Activated B cell treated with CpG ODN at 0.5 μM for 24 hours (primary cell): ENCODE measurements around the gene ARMH3. TPM values are rescaled to one million over a fixed set of nuclear protein-coding genes. Genes with fewer than 3 reads are reported as not detected.
"Not testable (repeated sequence)": the region's sequence is repeated elsewhere in the genome, so short reads cannot be mapped to it uniquely, and the experiment has no call there.

Experiments used
- ATAC-seq: fragments of 200-7000 bp; cut with Tn5 transposase; one replicate; pipeline ENCODE4 v1.10.0; 2021; ENCODE audit warnings: low read depth, mild to moderate bottlenecking, moderate library complexity
- CTCF ChIA-PET: fragments of 350-600 bp; sonication (Branson Sonifier 250); formaldehyde crosslinking; loops from one replicate; lab custom pipeline; 2021; ENCODE audit warnings: antibody characterized with exemption; lab: Charles Lee
- POLR2A ChIA-PET: fragments of 350-600 bp; sonication (Branson Sonifier 250); formaldehyde crosslinking; loops from one replicate; lab custom pipeline; 2021; ENCODE audit warnings: antibody characterized with exemption; lab: Charles Lee
- DNase-seq: peaks from one replicate; pipeline ENCODE4 v3.0.0; 2022
- H3K27ac Mint-ChIP-seq: one replicate; pipeline ENCODE4 v1.8.0; 2020; ENCODE audit warnings: mixed read lengths
- H3K27me3 Mint-ChIP-seq: one replicate; pipeline ENCODE4 v1.8.0; 2021; ENCODE audit warnings: mixed read lengths
- H3K36me3 Mint-ChIP-seq: one replicate; pipeline ENCODE4 v1.8.0; 2021; ENCODE audit warnings: low read depth, mixed read lengths
- H3K4me1 Mint-ChIP-seq: one replicate; pipeline ENCODE4 v1.8.0; 2021; ENCODE audit warnings: mixed read lengths
- H3K4me3 Mint-ChIP-seq: one replicate; pipeline ENCODE4 v1.8.0; 2020; ENCODE audit warnings: mild to moderate bottlenecking, mixed read lengths
- H3K9me3 Mint-ChIP-seq: one replicate; pipeline ENCODE4 v1.8.0; 2020; ENCODE audit warnings: mixed read lengths
- intact Hi-C: fragments of 100-400 bp; cut with micrococcal nuclease; formaldehyde crosslinking; loops from one replicate; pipeline ENCODE4 v1.15.1; 2024
- total RNA-seq: library from RNA; stranded (reverse); gene quantifications from 2 replicates; pipeline ENCODE4 v1.2.3, GENCODE V29; 2022
- TF ChIP-seq, protein P1 (sequence below): fragments of 200-600 bp; IDR thresholded peaks from one replicate; pipeline ENCODE4 v1.8.0; 2022; ENCODE audit warnings: antibody characterized with exemption, mild to moderate bottlenecking

ARMH3 gene
- total RNA-seq, 1 donor from 2014 or later, result 35.4 TPM

DNA sequence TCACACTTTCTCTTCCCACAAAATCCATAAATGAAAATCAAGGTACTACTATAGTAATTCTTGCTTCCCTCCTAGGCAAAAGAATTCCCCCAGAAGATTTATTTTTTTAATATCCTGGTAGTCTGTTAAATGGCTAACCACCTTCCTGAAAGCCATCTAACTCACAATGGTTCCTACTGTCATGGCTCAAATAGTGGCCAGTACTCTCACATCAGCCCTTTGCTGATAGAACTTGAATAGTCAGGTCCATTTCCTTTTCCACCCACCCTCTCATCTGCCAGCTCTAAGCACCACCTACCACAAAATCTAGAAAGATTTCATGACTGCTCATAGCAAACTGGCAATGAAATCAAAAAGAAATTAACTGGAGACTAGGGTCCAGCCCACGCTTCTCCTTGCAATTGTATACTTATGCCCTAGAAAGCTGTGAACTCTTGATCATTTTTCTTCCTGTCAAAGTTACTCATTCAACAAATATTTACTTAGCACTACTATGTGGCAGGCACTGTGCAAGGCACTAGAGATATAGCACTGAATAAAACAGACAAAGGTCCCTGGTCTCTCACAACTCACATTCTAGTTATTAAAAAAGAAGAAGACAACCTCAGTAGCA lies 60.4 kb downstream of the ARMH3 start:
- Mint-ChIP-seq H3K27me3 (no peaks in the 10 kb centered on the region), H3K4me3 (no peak overlapping the region), H3K27ac (peak overlapping the region; percentile 3), H3K9me3 (no peaks in the 10 kb centered on the region), H3K4me1 (peaks cover 56% of the 10 kb centered on the region), H3K36me3 (peaks cover 70% of the 10 kb centered on the region)
- DNase-seq (no peak), ATAC-seq (no peak)
- intact Hi-C loops, result no loop called here
- TF ChIP-seq, protein P1, sequence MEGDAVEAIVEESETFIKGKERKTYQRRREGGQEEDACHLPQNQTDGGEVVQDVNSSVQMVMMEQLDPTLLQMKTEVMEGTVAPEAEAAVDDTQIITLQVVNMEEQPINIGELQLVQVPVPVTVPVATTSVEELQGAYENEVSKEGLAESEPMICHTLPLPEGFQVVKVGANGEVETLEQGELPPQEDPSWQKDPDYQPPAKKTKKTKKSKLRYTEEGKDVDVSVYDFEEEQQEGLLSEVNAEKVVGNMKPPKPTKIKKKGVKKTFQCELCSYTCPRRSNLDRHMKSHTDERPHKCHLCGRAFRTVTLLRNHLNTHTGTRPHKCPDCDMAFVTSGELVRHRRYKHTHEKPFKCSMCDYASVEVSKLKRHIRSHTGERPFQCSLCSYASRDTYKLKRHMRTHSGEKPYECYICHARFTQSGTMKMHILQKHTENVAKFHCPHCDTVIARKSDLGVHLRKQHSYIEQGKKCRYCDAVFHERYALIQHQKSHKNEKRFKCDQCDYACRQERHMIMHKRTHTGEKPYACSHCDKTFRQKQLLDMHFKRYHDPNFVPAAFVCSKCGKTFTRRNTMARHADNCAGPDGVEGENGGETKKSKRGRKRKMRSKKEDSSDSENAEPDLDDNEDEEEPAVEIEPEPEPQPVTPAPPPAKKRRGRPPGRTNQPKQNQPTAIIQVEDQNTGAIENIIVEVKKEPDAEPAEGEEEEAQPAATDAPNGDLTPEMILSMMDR, result no peak
- CTCF ChIA-PET, result interaction anchor here (0.9 to 1.1 kb wide), 3 partner anchors 14 to 156 kb away, joined by 3 to 9 read pairs (median 4); no protein-coding TSS in a partner anchor
- POLR2A ChIA-PET, result interaction anchor here (0.6 to 2.5 kb wide), 4 partner anchors 9 to 154 kb away, joined by 3 to 14 read pairs (median 4); no protein-coding TSS in a partner anchor

DNA sequence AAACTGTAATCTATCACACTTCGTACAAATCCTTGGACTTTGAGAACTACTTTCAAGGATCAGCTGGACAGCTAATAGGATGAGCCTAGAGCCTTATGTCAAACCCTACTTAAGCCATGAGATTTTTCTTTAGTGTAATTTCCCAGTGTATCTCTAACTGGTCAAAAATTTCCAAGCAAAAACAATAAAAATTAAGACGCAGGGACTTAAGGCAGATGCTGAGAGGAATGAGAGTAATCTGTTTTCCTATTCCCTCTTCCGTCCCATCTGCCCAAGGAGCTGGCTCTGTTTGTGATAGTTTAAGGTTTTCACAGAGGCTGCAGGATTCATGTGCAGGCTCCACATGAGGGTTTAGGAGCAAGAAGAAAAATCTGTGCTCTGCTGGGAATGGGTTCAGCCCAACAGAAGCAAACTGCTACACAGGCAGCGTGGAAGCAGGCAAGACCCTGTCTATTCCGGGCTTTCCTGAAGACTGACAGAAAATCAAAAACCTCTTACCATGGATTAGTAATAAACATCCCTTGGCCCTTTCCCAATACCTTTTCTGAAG lies 62.2 kb downstream of the ARMH3 start:
- peaks cover 84% of the 10 kb centered on the region for H3K36me3 Mint-ChIP-seq
- peaks cover 43% of the 10 kb centered on the region for H3K4me1 Mint-ChIP-seq
- no peaks in the 10 kb centered on the region for H3K27me3 Mint-ChIP-seq
- TF ChIP-seq, protein P1, result no peak
- ATAC-seq (no peak), DNase-seq (no peak)
- H3K9me3 Mint-ChIP-seq, result no peaks in the 10 kb centered on the region
- intact Hi-C loops, result no loop called here
- no peak overlapping the region for H3K4me3 Mint-ChIP-seq
- ChIA-PET POLR2A (interaction anchor here (0.9 kb wide), 1 partner anchor 25 kb away, joined by 3 read pairs; no protein-coding TSS in a partner anchor), CTCF (interaction anchor here (0.9 to 1.5 kb wide), 5 partner anchors 13 to 104 kb away, joined by 3 to 4 read pairs (median 4); no protein-coding TSS in a partner anchor)
- no peak overlapping the region for H3K27ac Mint-ChIP-seq

DNA sequence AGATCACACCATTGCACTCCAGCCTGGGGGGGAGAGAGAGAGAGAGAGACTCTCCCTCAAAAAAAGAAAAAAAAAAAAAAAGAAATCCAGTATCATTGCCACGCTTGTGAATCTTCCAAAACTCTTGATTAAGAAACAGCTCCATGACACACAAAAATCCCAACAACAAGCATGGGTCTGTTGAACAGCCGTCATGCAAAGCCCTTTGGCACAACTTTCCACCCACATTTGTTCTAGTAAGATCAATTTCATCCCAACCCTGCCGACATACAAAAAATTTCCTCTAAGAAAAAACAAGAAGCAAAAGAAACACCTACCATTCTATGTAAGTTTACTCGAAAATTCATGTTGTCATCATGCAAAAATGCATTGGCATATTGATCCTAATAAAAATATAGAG lies 62.8 kb downstream of the ARMH3 start:
- no peak overlapping the region for H3K4me3 Mint-ChIP-seq
- no peaks in the 10 kb centered on the region for H3K27me3 Mint-ChIP-seq
- H3K4me1 Mint-ChIP-seq, result peaks cover 38% of the 10 kb centered on the region
- ChIA-PET POLR2A (no interaction called here), CTCF (interaction anchor here (0.9 to 1.5 kb wide), 5 partner anchors 13 to 103 kb away, joined by 3 to 4 read pairs (median 4); no protein-coding TSS in a partner anchor)
- intact Hi-C loops, result no loop called here
- TF ChIP-seq, protein P1, result no peak
- ATAC-seq (no peak), DNase-seq (no peak)
- H3K36me3 Mint-ChIP-seq, result peaks cover 79% of the 10 kb centered on the region
- no peaks in the 10 kb centered on the region for H3K9me3 Mint-ChIP-seq
- no peak overlapping the region for H3K27ac Mint-ChIP-seq

GRCh38 chr10:101987136-101987535 lies 68.8 kb downstream of the ARMH3 start:
- peak overlapping the region; percentile 90 for H3K27ac Mint-ChIP-seq
- intact Hi-C loops, result loop anchor here (2.0 kb wide), 1 partner anchor 18 kb away; no protein-coding TSS in a partner anchor
- no peak for DNase-seq
- CTCF ChIA-PET, result interaction anchor here (1.0 kb wide), 1 partner anchor 21 kb away, joined by 3 read pairs; no protein-coding TSS in a partner anchor
- no peaks in the 10 kb centered on the region for H3K9me3 Mint-ChIP-seq
- H3K4me3 Mint-ChIP-seq, result no peak overlapping the region
- ATAC-seq, result no peak
- peaks cover 69% of the 10 kb centered on the region for H3K36me3 Mint-ChIP-seq
- peaks cover 23% of the 10 kb centered on the region for H3K4me1 Mint-ChIP-seq
- TF ChIP-seq, protein P1, result no peak
- POLR2A ChIA-PET, result interaction anchor here (1.0 to 1.9 kb wide), 5 partner anchors 10 to 18 kb away, joined by 3 to 14 read pairs (median 3); no protein-coding TSS in a partner anchor
- no peaks in the 10 kb centered on the region for H3K27me3 Mint-ChIP-seq

DNA sequence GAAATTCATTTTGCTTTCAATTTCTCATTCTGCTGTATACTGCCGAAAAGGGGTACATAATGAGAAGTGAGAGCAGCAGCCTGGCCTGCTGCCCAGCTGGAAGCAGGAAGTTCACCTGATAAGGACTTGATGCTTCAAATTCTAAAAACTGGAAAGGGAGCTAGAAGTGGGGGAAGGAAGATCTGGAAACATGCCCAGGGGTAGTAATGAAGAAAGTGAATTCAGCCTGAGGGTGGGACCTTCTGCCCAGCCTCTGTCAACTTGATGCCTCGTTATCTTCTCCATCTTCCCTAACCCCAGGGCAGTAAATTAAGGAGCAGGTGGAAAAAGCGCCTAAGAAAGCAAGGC lies 69.4 kb downstream of the ARMH3 start:
- intact Hi-C loops, result loop anchor here (1.0 to 2.0 kb wide), 2 partner anchors 16 to 18 kb away; no protein-coding TSS in a partner anchor
- CTCF ChIA-PET, result interaction anchor here (1.4 kb wide), 1 partner anchor 23 kb away, joined by 5 read pairs; no protein-coding TSS in a partner anchor
- Mint-ChIP-seq H3K4me1 (peaks cover 23% of the 10 kb centered on the region), H3K27ac (peak overlapping the region; percentile 90), H3K36me3 (peaks cover 68% of the 10 kb centered on the region), H3K9me3 (no peaks in the 10 kb centered on the region), H3K27me3 (no peaks in the 10 kb centered on the region), H3K4me3 (peak overlapping the region; percentile 75)
- no peak for DNase-seq
- POLR2A ChIA-PET, result interaction anchor here (0.6 to 1.9 kb wide), 5 partner anchors 10 to 150 kb away, joined by 3 to 14 read pairs (median 5); no protein-coding TSS in a partner anchor
- TF ChIP-seq, protein P1, result no peak
- ATAC-seq, result peak; percentile 81

- intact Hi-C loops, result loop anchor here (1.0 kb wide), 1 partner anchor 7 kb away; no protein-coding TSS in a partner anchor
- not testable (repeated sequence) for H3K9me3 Mint-ChIP-seq, H3K27ac Mint-ChIP-seq, H3K4me3 Mint-ChIP-seq, H3K27me3 Mint-ChIP-seq, ATAC-seq, DNase-seq
- Mint-ChIP-seq H3K36me3 (peaks cover 38% of the 10 kb centered on the region), H3K4me1 (peaks cover 17% of the 10 kb centered on the region)
- ChIA-PET CTCF (interaction anchor here (1.8 kb wide), 1 partner anchor 28 kb away, joined by 5 read pairs; no protein-coding TSS in a partner anchor), POLR2A (interaction anchor here (0.6 kb wide), 1 partner anchor 15 kb away, joined by 4 read pairs; no protein-coding TSS in a partner anchor)
Measured at GRCh38 chr10:101980677-101981076, 75.3 kb downstream of the ARMH3 start.
